Fibroblast of skin of abdomen (primary cell): Measurements from ENCODE around the gene TMEM9B.

ENCODE experiments used
- DNase-seq: peaks from one replicate; pipeline ENCODE4 v3.0.0-alpha.2; 2013

Gene TMEM9B

DNA sequence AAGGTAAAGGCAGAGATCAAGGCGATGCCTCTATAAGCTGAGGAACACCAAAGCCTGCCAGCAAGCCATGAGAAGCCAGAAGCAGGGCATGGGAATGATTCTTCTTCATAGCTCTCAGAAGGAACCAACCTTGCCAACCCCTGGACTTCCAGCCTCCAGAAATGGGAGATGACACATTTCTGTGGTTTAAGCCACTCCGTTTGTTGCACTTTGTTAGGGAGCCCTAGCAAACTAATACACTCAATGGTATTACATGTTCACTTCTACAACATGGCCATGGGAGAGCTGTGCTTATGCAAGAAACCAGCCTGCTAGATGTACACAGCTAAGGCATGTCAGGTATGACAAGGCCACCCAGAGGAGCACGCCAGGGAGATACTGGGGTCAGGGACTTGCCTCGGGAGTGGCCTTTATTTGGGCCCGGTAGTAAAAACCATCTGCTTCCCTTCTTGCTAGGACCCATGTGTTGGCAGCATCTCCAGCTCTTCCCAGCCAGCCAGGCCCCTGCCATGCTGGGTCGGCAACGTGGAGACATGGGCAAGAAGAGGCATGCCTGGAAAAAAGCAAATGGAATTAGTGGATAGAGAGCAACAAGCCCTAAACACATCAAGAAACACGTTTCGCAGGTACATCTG lies 35.1 kb downstream of the TMEM9B start:
- no peak for DNase-seq

DNA sequence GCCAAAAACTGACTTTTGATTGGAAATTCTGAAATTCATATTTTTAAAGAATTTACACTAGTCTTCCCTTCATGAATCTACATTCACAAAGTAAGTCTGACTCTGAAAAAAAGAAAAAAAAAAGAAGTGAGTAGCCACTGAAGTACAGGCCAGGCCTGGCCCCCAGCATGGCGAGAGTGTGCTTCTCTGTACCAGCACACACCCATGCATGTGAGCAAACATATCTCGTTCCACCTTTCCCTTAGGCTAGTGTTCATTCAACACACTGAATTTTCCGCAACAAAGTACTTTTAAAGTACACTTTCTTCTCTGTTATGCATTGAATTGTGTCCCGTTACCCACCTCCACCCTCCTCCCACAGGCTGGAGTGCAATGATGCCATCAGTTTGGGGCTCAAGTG lies 36.0 kb downstream of the TMEM9B start:
- no peak for DNase-seq

DNA sequence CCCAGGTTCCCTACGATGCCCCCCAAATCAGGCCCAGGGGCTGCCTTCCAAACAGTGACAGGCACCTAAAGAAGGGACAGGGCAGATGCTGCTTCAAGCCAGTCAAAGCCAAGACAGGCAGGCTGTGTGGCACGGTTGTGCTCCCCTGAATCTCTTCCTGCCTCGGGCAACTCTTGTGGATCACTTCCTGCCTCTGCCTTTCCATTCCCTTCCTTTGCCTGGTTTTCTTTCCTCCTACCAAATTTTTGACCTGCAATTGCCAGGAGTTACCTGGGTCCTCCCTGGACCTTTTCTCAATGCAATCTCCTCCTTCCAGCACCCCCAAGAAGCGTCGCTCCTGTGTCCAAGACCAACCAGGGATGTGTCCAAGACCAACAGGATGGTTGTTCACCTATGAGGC lies 37.0 kb downstream of the TMEM9B start:
- no peak for DNase-seq

DNA sequence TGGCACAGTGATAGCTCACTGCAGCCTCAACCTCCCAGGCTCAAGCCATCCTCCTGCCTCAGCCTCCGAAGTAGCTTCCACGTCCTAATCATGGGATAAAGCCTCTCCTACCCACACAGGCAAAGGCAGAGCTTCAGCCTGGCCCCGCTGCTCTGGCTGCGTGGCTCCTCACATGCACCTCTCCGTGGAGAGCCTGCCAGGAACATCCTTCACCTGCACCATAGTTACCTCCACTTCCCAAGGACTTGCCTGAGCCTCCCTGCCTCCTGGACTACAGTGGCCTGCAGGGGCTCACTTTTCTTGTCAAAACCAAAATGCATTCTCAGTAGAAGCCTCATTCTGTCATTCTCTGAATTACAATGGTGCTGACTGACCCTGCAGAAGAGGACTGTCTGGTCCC lies 38.0 kb downstream of the TMEM9B start:
- DNase-seq = no peak

DNA sequence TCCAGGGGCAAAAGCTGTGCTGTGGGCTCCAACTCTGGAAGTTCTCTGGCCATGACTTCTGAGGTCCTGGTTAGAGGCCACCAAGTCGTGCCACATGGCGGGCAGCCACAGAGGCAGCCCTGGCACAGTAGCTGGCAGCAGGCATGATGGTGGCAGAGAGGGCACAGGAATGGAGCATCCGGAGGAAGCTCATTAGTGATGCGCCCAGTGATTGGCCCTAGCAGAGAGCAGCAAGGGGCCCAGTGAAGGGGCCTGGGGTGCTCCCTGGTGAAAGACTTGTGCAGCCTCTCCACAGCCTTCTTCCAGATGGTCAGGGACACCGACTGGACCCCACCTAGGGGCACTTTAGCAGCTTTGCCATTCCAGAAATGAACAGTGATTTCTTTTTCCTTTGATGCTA lies 38.5 kb downstream of the TMEM9B start:
- no peak for DNase-seq

DNA sequence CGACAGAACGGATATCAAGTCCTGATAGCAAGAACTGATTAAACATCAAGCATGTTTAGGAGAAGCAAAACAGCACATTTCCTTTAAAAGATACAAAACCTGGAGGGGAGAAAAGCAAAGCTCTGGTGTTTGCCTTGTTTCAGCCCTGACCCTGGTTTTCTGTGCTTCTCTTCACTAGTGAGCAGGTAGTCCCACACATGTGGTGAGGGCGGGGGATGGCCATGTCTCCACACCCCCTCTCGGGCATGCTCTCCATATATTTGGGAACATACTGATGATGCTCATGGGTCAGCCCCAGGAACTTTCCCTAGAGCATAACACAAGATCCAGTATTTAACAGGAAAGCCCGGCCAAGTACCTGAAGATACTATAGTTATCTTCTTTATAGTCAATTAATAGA lies 41.6 kb downstream of the TMEM9B start:
- DNase-seq = no peak

DNA sequence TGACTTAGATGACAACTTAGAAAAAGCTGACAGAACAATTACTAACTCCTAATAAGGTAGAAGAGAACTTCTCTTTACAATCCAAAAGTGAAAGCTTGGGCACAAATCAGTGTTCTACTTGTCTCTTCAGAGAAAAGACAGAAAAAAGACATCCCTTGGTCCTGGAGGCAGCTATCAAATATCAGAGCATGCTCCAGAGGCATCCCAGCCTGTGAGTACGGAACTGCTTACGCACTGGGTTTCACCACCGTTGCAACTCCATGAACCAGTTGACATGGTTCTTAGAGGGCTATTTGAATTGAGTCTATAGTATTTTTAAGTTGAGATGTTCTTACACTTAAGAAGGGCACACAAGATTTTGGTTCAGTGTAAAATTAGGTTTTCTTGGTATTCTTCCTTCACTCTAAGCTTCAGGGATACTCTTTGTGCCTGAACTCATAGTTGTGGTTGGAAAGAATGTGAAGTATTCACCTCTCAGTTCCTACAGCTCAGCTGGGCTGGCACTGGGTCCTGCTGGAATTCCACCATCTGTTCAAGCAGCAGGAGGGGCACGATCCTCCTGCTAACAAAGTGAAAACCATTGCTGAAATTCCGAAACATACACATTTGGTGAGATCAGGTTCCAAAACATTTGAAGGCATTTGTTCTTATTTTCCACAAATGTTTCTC lies 47.0 kb downstream of the TMEM9B start:
- peak; percentile 94 for DNase-seq

DNA sequence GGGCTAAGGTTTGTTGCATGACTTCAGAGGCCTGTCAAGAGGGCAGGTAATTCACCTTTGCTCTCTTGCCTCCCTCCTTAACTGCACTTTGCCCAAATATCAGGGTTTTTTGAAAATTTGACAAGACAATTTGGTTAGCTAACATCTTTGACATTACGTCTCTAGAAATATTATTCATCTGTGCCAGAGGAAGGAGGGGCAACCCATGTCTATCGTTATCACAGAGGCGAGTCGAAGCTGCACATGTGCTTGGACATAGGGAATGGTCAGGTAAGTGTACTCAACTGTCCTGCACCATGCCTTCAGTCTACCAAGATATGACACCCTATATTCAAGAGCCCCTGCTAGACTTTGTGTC lies 49.6 kb downstream of the TMEM9B start:
- no peak for DNase-seq

DNA sequence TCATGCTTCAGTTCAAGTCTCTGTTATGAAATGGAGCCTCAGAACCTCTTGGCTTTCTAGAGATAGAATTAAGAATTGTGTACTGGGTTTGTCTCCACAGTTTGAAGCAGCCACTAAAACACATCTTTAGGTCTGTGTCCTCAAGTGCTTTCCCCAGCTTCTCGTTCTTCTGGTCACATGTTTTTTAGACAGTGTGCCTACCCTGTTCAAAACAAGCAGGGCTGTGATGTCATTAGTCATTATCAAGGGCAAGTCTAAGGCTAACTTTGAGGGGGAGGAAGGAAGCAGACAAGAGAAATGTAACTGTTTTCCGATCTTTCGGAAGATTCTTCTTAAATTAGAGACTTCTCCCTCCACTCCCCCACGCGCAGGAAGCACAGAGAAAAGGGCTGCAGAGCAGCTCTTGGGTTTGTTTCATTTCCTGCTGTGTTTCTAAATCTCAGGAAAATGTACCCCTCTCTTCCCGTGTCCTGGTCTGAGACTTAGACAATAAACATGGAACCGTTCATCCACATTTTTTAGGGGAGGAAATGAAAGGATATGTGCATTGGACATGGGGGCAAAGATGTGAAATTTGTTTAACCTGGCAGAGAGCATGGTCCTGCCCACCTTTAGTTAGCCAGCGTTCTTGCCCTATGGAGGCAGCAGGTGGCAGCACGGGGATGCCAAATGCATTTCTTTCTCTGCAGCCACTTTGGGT lies 50.1 kb downstream of the TMEM9B start:
- DNase-seq = peak; percentile 42

DNA sequence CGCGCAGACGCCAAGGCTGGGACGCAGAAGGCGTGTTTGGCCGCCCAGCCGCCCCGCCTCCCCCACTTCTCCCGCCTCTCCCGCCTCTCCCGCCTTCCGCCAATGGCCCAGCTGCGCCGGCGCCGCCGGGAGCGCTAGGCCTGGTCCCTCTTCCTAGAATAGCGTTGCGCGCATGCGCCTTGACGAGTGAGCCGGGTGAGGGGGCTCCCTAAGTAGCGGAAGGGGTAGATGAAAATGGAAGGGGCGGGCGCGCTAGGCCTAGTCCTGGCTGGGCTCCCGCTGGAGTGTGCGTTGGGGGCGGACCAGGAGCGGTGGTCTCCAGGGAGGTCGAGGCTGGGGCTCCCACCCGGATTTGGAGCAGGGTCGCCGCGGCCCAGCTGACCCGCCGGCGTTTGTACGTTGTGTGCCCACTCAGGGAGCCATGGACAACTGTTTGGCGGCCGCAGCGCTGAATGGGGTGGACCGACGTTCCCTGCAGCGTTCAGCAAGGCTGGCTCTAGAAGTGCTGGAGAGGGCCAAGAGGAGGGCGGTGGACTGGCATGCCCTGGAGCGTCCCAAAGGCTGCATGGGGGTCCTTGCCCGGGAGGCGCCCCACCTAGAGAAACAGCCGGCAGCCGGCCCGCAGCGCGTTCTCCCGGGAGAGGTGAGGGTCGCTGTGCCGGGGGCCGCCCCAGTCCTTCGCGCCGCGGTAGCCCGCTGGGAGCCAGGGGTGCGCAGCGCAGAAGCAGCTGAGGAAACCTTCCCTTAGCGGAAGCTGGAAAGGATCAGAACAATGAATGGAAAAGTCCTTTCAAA lies 53.0 kb downstream of the TMEM9B start, which contains the start of gene AKIP1:
TSS of gene AKIP1 (plus strand) at position 161 of the 795 bp plus-strand sequence. CDS start at position 422, 261 bp downstream.
- DNase-seq = peak; percentile 98

DNA sequence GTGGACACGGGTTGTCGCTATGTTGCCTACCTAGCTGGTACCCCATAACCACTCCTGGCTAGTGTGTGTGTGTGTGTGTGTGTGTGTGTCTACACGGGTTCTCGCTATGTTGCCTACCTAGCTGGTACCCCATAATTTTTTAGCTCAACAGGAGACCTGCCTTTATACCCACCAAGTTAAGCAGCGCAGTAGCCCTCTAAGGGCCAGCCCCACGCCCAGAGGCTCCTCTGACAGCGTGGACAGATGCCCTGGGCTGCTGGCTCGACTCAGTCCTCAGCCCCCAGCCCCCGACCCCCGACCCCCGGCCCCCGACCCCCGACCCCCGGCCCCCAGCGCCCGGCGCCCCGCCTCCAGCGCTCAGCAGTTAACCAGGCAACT lies 53.6 kb downstream of the TMEM9B start:
- DNase-seq = no peak

DNA sequence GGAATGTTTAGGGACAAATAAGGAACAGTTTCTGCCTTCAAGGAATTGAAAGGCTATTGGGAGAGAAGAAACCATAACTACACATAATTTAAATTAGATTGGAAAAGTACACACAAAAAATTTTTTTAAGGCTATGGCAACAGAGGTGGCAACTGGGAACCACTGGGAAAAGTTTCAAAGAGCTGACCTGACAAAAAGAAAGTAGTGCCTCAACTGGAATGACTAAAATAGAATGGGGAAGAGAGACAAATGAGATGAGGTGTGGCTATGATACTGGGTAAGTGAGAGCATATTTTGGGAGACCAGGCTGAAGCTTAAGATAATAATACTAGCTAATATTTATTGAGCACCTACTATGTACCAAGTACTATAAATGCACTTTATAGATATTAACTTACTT lies 56.1 kb downstream of the TMEM9B start:
- DNase-seq = no peak

DNA sequence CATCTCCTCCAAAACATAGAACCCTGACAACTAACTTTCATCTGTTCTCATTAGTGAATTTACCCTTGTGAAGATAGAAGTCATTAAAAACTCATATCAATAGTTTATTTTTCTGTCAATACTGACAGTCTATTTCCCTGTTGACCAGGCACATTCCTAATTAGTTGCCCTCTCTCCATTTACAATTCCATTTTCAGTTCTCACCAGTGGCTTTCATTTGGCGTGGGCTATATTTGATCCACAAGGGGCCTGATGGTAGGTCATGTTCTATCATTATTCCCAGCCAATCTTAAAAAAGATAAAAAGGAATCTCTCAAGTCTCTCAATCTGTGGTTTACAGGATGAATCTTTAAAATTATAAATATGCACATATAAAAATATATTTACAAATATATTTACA lies 57.1 kb downstream of the TMEM9B start:
- DNase-seq = no peak

DNA sequence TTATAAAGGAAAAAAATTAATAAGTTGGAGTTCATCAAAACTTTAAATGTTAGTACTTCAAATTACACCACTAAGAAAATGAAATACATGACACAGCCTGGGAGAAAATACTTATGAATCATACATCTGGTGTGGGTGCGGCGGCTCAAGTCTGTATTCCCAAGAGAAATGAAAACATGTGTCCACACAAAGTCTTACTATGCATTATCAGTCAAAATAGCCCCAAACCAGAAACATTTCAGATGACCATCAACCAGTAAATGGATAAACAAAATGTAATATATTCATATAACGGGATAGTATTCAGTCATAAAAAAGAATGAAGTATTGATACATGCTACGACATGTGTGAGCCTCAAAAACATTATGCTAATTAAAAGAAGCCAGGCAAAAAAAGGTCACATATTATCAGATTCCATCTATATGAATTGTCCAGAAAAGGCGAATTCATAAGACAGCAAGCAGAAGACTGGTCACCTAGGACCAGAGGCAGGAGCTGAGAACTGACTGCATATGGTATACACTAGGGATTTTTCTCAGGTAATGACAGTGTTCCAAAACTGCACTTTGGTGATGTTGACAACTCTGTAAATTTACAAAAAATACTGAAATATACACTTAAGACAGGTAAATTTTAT lies 58.6 kb downstream of the TMEM9B start:
- DNase-seq = peak; percentile 85

DNA sequence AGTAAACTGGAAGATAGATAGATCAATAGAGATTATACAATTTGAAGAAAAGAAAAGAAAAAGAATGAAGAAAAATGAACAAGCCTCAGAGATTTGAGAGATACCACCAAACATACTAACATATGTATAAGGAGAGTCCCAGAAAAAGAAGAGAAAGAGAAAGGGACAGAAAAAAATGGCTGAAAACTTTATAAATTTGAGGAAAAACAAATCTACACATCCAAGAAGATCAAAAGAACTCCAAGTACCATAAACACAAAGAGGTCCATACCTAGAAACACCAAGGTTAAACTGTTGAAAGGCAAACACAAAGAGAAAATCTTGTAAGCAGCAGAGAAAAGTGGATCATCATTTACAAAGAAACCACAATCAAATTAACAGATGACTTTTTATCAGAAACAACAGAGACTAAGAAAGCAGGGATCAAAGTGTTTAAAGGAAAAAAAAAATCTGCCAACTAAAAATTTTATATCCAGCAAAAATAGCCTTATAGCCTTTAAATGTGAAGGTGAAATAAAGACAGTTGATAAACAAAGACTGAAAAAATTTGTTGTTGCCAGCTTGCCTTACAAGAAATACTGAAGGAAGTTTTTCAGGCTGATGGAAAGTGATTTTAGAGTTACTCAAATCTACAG lies 65.0 kb downstream of the TMEM9B start:
- no peak for DNase-seq
